Amniotic stem cell (primary cell): ENCODE data around the gene UCP1.
A peak's percentile ranks its signal among the peaks of the same experiment; 100 is the strongest.
"Not testable (repeated sequence)": the region's sequence is repeated elsewhere in the genome, so short reads cannot be mapped to it uniquely, and the experiment has no call there.

Source experiments
- DNase-seq: peaks from one replicate; lab custom pipeline; 2025; lab: John Stamatoyannopoulos, UW

UCP1 gene

GRCh38 chr4:140533951-140534480, 34.7 kb downstream of the UCP1 start:
- no peak for DNase-seq

GRCh38 chr4:140529434-140529833, 39.3 kb downstream of the UCP1 start:
- no peak for DNase-seq

GRCh38 chr4:140523857-140524742, 44.7 kb downstream of the UCP1 start, which contains the start of gene ELMOD2:
Gene ELMOD2, plus strand, starts transcription at chr4:140524168. Its CDS starts 1,261 bp downstream, at chr4:140525429.
- DNase-seq, result peak; percentile 97

GRCh38 chr4:140523370-140523856, 45.3 kb downstream of the UCP1 start:
- DNase-seq, result no peak

- no peak for DNase-seq
These were observed 53.3 kb downstream of the UCP1 start for GRCh38 chr4:140515423-140515822.

GRCh38 chr4:140513765-140514164, 55.0 kb downstream of the UCP1 start:
- not testable (repeated sequence) for DNase-seq
